ENCODE results near the gene UQCR11.

GRCh38 chr19:1560286-1560882 is 44.9 kb downstream of the UQCR11 start:
- no peak for TF ChIP-seq CTCF (IDR thresholded peaks at IDR 0.05; ENCODE audit: extremely low read depth in 1 of 2, insufficient read depth in 1 of 2, low read depth in 1 of 2, low read length in 2 of 2)
- TF ChIP-seq POLR2A (IDR thresholded peaks at IDR 0.05; ENCODE audit: low read depth, low read length), result no peak
- TF ChIP-seq EZH2 (IDR thresholded peaks at IDR 0.05; ENCODE audit: borderline replicate concordance, low read depth, low read length, severe bottlenecking), result no peak
- no peak for TF ChIP-seq MAX (IDR thresholded peaks at IDR 0.05; ENCODE audit: insufficient read depth, insufficient read length)
- no peak for TF ChIP-seq FOS (IDR thresholded peaks at IDR 0.05; ENCODE audit: borderline replicate concordance, insufficient read depth, low read length)
- no peak for TF ChIP-seq POLR2AphosphoS5 (IDR thresholded peaks at IDR 0.05; ENCODE audit: insufficient read depth, low read depth, low read length)
- no peak for TF ChIP-seq MYC (IDR thresholded peaks at IDR 0.05; ENCODE audit: low read depth, low read length)
- TF ChIP-seq JUN (IDR thresholded peaks at IDR 0.05; ENCODE audit: borderline replicate concordance, insufficient read depth, insufficient read length, low read depth), result no peak
- TF ChIP-seq GATA2 (IDR thresholded peaks at IDR 0.05; ENCODE audit: insufficient read depth, insufficient read length, low read depth, low read length), result no peak
